Naive thymus-derived CD8-positive, alpha-beta T cell (primary cell): Measurements from ENCODE around the gene DDHD1. TPM values are rescaled to one million over a fixed set of nuclear protein-coding genes. Genes with fewer than 3 reads are reported as not detected.
"Not testable (repeated sequence)": the region's sequence is repeated elsewhere in the genome, so short reads cannot be mapped to it uniquely, and the experiment has no call there.

Experiments used
- ATAC-seq, 2 donors: fragments of 150-1000 bp; cut with Tn5 transposase in 1 of 2; sonication (Bioruptor Pico), chemical (Tn5 transposase) in 1 of 2; 1 replicate in 1 of 2; 2 replicates in 1 of 2; pipeline ENCODE4 v1.10.0; 2021; ENCODE audit warnings: mild to moderate bottlenecking in 2 of 2, moderate library complexity in 2 of 2
- POLR2A ChIA-PET: fragments of 350-600 bp; sonication (Branson Sonifier 250); formaldehyde crosslinking; loops from one replicate; lab custom pipeline; 2021; ENCODE audit warnings: antibody characterized with exemption; lab: Charles Lee
- DNase-seq, 10 donors: peaks; one replicate each; pipeline versions ENCODE4 v3.0.0 to v3.0.0-alpha.2; 2020 to 2022
- H3K27ac Mint-ChIP-seq, 10 donors: one replicate each; pipeline ENCODE4 v1.8.0; 2020 to 2022; ENCODE audit warnings: mild to moderate bottlenecking in 10 of 10, mixed read lengths in 10 of 10, moderate library complexity in 4 of 10, inconsistent platforms in 1 of 10
- H3K27me3 Mint-ChIP-seq, 5 donors: one replicate each; pipeline ENCODE4 v1.8.0; 2021 to 2022; ENCODE audit warnings: mixed read lengths in 5 of 5
- H3K36me3 Mint-ChIP-seq, 3 donors: one replicate each; pipeline ENCODE4 v1.8.0; 2020 to 2022; ENCODE audit warnings: mixed read lengths in 3 of 3, mild to moderate bottlenecking in 2 of 3, inconsistent platforms in 1 of 3
- H3K4me1 Mint-ChIP-seq, 4 donors: one replicate each; pipeline ENCODE4 v1.8.0; 2021 to 2022; ENCODE audit warnings: mixed read lengths in 4 of 4
- H3K4me3 Mint-ChIP-seq, 10 donors: one replicate each; pipeline ENCODE4 v1.8.0; 2020 to 2022; ENCODE audit warnings: mild to moderate bottlenecking in 10 of 10, mixed read lengths in 10 of 10, moderate library complexity in 6 of 10, inconsistent platforms in 1 of 10
- H3K9me3 Mint-ChIP-seq, 9 donors: one replicate each; pipeline ENCODE4 v1.8.0; 2020 to 2022; ENCODE audit warnings: mixed read lengths in 9 of 9, mild to moderate bottlenecking in 3 of 9, inconsistent platforms in 1 of 9, moderate library complexity in 1 of 9
- polyA plus RNA-seq, 3 donors: library from polyadenylated mRNA; unstranded; fragments of 300-500 nt; fragmentation: Illumina TruSeq; gene quantifications; one replicate each; pipeline ENCODE4 v1.2.3, GENCODE V29; 2021
- total RNA-seq, 8 experiments: library from RNA in 2 of 8; stranded (reverse) in 2 of 8; gene quantifications; one replicate each; pipeline ENCODE4 v1.2.3 and lab custom pipeline; 2021 to 2026

Gene DDHD1
- total RNA-seq (10 to 100 TPM; 50.9 to 53.1 TPM), polyA plus RNA-seq (1 to 10 TPM; 4.3 to 6.4 (median 5.7) TPM), total RNA-seq (lab: John Stamatoyannopoulos, UW) (74.7 to 128 (median 91.5) reads per million in 6 experiments)

GRCh38 chr14:53152887-53153701, at the start of gene DDHD1:
Gene DDHD1, minus strand, starts transcription at chr14:53153323. Its CDS starts 225 bp downstream, at chr14:53153098.
- ATAC-seq (peak; percentile 79 to 85), DNase-seq (peak; percentile 75 to 89 (median 84))
- H3K36me3 Mint-ChIP-seq, result no peaks in the 10 kb centered on the region
- POLR2A ChIA-PET, result interaction anchor here (0.6 to 2.9 kb wide), 23 partner anchors 8 to 1592 kb away, joined by 3 to 56 read pairs (median 4); partner anchors contain the start of genes ERO1A, GNPNAT1, GPR137C and PSMC6
- H3K27ac Mint-ChIP-seq, result peak within 1 kb of the TSS; percentile 97 to 99 (median 98)
- H3K4me1 Mint-ChIP-seq, result peaks cover 30 to 51% (median 48%) of the 10 kb centered on the region in 4 donors
- H3K9me3 Mint-ChIP-seq, result no peaks in the 10 kb centered on the region
- H3K4me3 Mint-ChIP-seq, result peak within 1 kb of the TSS; percentile 93 to 100 (median 98)
- peaks cover 0 to 2% (median 0%) of the 10 kb centered on the region in 5 donors for H3K27me3 Mint-ChIP-seq

GRCh38 chr14:53195949-53196348, 42.8 kb upstream of the DDHD1 start:
- Mint-ChIP-seq H3K36me3 (peaks cover 3 to 30% (median 24%) of the 10 kb centered on the region in 3 donors), H3K9me3 (peaks cover 0 to 14% (median 6%) of the 10 kb centered on the region in 9 donors), H3K4me1 (no peaks in the 10 kb centered on the region), H3K27ac (no peak overlapping the region), H3K4me3 (no peak overlapping the region), H3K27me3 (no peaks in the 10 kb centered on the region)
- POLR2A ChIA-PET, result no interaction called here
- DNase-seq, result no peak
- ATAC-seq, result no peak

GRCh38 chr14:53193193-53193592, 40.1 kb upstream of the DDHD1 start:
- Mint-ChIP-seq H3K27me3 (no peaks in the 10 kb centered on the region), H3K27ac (no peak overlapping the region), H3K4me3 (no peak overlapping the region), H3K4me1 (no peaks in the 10 kb centered on the region), H3K36me3 (peaks cover 3 to 13% (median 12%) of the 10 kb centered on the region in 3 donors), H3K9me3 (peaks cover 0 to 4% (median 0%) of the 10 kb centered on the region in 9 donors)
- DNase-seq, result no peak
- POLR2A ChIA-PET, result no interaction called here
- ATAC-seq, result no peak

- Mint-ChIP-seq H3K27me3 (no peaks in the 10 kb centered on the region), H3K4me3 (no peak overlapping the region)
Measured at GRCh38 chr14:53192052-53192760, 39.1 kb upstream of the DDHD1 start.

GRCh38 chr14:53190938-53191337, 37.8 kb upstream of the DDHD1 start:
- H3K9me3 Mint-ChIP-seq, result no peaks in the 10 kb centered on the region
- no peak for DNase-seq
- POLR2A ChIA-PET, result no interaction called here
- H3K27ac Mint-ChIP-seq, result no peak overlapping the region
- no peak overlapping the region for H3K4me3 Mint-ChIP-seq
- H3K36me3 Mint-ChIP-seq, result peaks cover 0 to 7% (median 3%) of the 10 kb centered on the region in 3 donors
- ATAC-seq, result no peak
- H3K4me1 Mint-ChIP-seq, result no peaks in the 10 kb centered on the region
- H3K27me3 Mint-ChIP-seq, result no peaks in the 10 kb centered on the region

More at GRCh38 chr14:53192052-53192760, 39.1 kb upstream of the DDHD1 start:
- POLR2A ChIA-PET, result no interaction called here
- Mint-ChIP-seq H3K27ac (no peak overlapping the region), H3K36me3 (peaks cover 3 to 7% (median 5%) of the 10 kb centered on the region in 3 donors), H3K9me3 (peaks cover 0 to 2% (median 0%) of the 10 kb centered on the region in 9 donors), H3K4me1 (no peaks in the 10 kb centered on the region)
- ATAC-seq, result no peak
- DNase-seq, result no peak

GRCh38 chr14:53187921-53188463, 34.9 kb upstream of the DDHD1 start:
- no peak for DNase-seq
- POLR2A ChIA-PET, result no interaction called here
- H3K4me1 Mint-ChIP-seq, result no peaks in the 10 kb centered on the region
- H3K27me3 Mint-ChIP-seq, result no peaks in the 10 kb centered on the region
- H3K36me3 Mint-ChIP-seq, result peaks cover 0 to 3% (median 0%) of the 10 kb centered on the region in 3 donors
- H3K9me3 Mint-ChIP-seq, result no peaks in the 10 kb centered on the region
- ATAC-seq, result no peak
- H3K4me3 Mint-ChIP-seq, result no peak overlapping the region
- no peak overlapping the region for H3K27ac Mint-ChIP-seq

GRCh38 chr14:53186532-53186931, 33.4 kb upstream of the DDHD1 start:
- Mint-ChIP-seq H3K9me3 (no peaks in the 10 kb centered on the region), H3K27ac (peak overlapping the region in 1 of 10 donors; percentile 10), H3K36me3 (peaks cover 0 to 3% (median 0%) of the 10 kb centered on the region in 3 donors), H3K4me1 (no peaks in the 10 kb centered on the region), H3K27me3 (no peaks in the 10 kb centered on the region), H3K4me3 (no peak overlapping the region)
- POLR2A ChIA-PET, result no interaction called here
- no peak for ATAC-seq
- DNase-seq, result no peak

GRCh38 chr14:53183611-53184010, 30.5 kb upstream of the DDHD1 start:
- H3K27ac Mint-ChIP-seq, result no peak overlapping the region
- peaks cover 0 to 6% (median 0%) of the 10 kb centered on the region in 4 donors for H3K4me1 Mint-ChIP-seq
- ATAC-seq (no peak), DNase-seq (no peak)
- POLR2A ChIA-PET, result no interaction called here
- H3K36me3 Mint-ChIP-seq, result peaks cover 0 to 3% (median 0%) of the 10 kb centered on the region in 3 donors
- H3K27me3 Mint-ChIP-seq, result no peaks in the 10 kb centered on the region
- no peak overlapping the region for H3K4me3 Mint-ChIP-seq
- H3K9me3 Mint-ChIP-seq, result no peaks in the 10 kb centered on the region

- DNase-seq (no peak), ATAC-seq (no peak)
- Mint-ChIP-seq H3K27me3 (no peaks in the 10 kb centered on the region), H3K4me3 (no peak overlapping the region), H3K9me3 (no peaks in the 10 kb centered on the region), H3K27ac (no peak overlapping the region), H3K4me1 (peaks cover 0 to 6% (median 0%) of the 10 kb centered on the region in 4 donors), H3K36me3 (peaks cover 0 to 3% (median 0%) of the 10 kb centered on the region in 3 donors)
- POLR2A ChIA-PET, result no interaction called here
Measured at GRCh38 chr14:53183056-53183455, 29.9 kb upstream of the DDHD1 start.

GRCh38 chr14:53181463-53182081, 28.4 kb upstream of the DDHD1 start:
- H3K9me3 Mint-ChIP-seq, H3K4me3 Mint-ChIP-seq, ATAC-seq, POLR2A ChIA-PET, DNase-seq, H3K4me1 Mint-ChIP-seq, H3K27me3 Mint-ChIP-seq, H3K36me3 Mint-ChIP-seq: not testable (repeated sequence)
- H3K27ac Mint-ChIP-seq, result peak overlapping the region in 1 of 10 donors; percentile 59

- POLR2A ChIA-PET, result no interaction called here
- Mint-ChIP-seq H3K4me1 (peaks cover 0 to 6% (median 0%) of the 10 kb centered on the region in 4 donors), H3K36me3 (peaks cover 0 to 1% (median 0%) of the 10 kb centered on the region in 3 donors), H3K4me3 (no peak overlapping the region), H3K27ac (peak overlapping the region in 3 of 10 donors; percentile 20 to 56 (median 53)), H3K9me3 (no peaks in the 10 kb centered on the region), H3K27me3 (no peaks in the 10 kb centered on the region)
- peak in 4 of 10 donors; percentile 5 to 29 (median 12) for DNase-seq
- ATAC-seq, result peak in 1 of 2 donors; percentile 36
Measured at GRCh38 chr14:53180272-53181221, 27.4 kb upstream of the DDHD1 start.
